GM12878 (cell line): Measurements from ENCODE around the gene TMEM106A.

ENCODE experiments used
- ATF2 ChIP-seq: IDR thresholded peaks from 2 replicates; pipeline ENCODE4 v1.6.1; 2012; ENCODE audit warnings: low read length, inconsistent platforms
- BCL3 ChIP-seq: IDR thresholded peaks from 2 replicates; pipeline ENCODE4 v1.6.1; 2011; ENCODE audit warnings: borderline replicate concordance, low read depth, mild to moderate bottlenecking, moderate library complexity, low read length; ENCODE audit not compliant: insufficient read depth, poor library complexity, severe bottlenecking
- CTCF ChIP-seq, 3 experiments: IDR thresholded peaks in 2 of 3; conservative IDR thresholded peaks in 1 of 3; 2 replicates each; pipeline ENCODE4 v1.5.1; 2011; ENCODE audit warnings: low read depth in 3 of 3, low read length in 3 of 3, mild to moderate bottlenecking in 3 of 3, control low read depth in 2 of 3, moderate library complexity in 2 of 3, inconsistent platforms in 1 of 3, mixed read lengths in 1 of 3; ENCODE audit not compliant: control insufficient read depth in 2 of 3, insufficient read depth in 1 of 3; ENCODE audit errors: extremely low read depth in 1 of 3
- ELK1 ChIP-seq: IDR thresholded peaks from 2 replicates; pipeline ENCODE4 v1.6.1; 2012; ENCODE audit warnings: low read depth, low read length, improper control_type of control experiment
- KLF5 ChIP-seq: fragments of 450-650 bp; IDR thresholded peaks from 2 replicates; pipeline ENCODE4 v1.6.1; 2014; ENCODE audit warnings: mild to moderate bottlenecking; ENCODE audit not compliant: partially characterized antibody
- NFIC ChIP-seq: IDR thresholded peaks from 2 replicates; pipeline ENCODE4 v1.6.1; 2012; ENCODE audit warnings: low read depth, mild to moderate bottlenecking, inconsistent platforms, low read length, moderate library complexity
- POLR2AphosphoS5 ChIP-seq: IDR thresholded peaks from 2 replicates; pipeline ENCODE4 v1.6.1; 2011; ENCODE audit warnings: mild to moderate bottlenecking, low read length, inconsistent platforms
- RELA ChIP-seq: fragments of 450-650 bp; IDR thresholded peaks from 2 replicates; pipeline ENCODE4 v1.8.0; 2014; ENCODE audit warnings: borderline replicate concordance; ENCODE audit not compliant: partially characterized antibody
- REST ChIP-seq: IDR thresholded peaks from 2 replicates; pipeline ENCODE4 v1.6.1; 2012; ENCODE audit warnings: mild to moderate bottlenecking, low read depth, low read length
- SIN3A ChIP-seq: IDR thresholded peaks from 2 replicates; pipeline ENCODE4 v1.6.1; 2012; ENCODE audit warnings: low read depth, low read length, improper control_type of control experiment
- SREBF2 ChIP-seq: IDR thresholded peaks from 2 replicates; pipeline ENCODE4 v1.6.1; 2012; ENCODE audit warnings: mild to moderate bottlenecking, low read length
- YY1 ChIP-seq: IDR thresholded peaks from 2 replicates; pipeline ENCODE4 v1.6.1; 2011; ENCODE audit warnings: low read depth, mild to moderate bottlenecking, low read length

- TF ChIP-seq KLF5 (no peak), CTCF (IDR thresholded peaks at IDR 0.05 in 2 of 3, conservative IDR thresholded peaks at IDR 0.05 in 1 of 3; ENCODE audit: control insufficient read depth in 2 of 3, extremely low read depth in 1 of 3, insufficient read depth in 1 of 3, low read depth in 3 of 3, low read length in 3 of 3) (no peak), BCL3 (no peak), NFIC (no peak), ELK1 (no peak), YY1 (no peak), RELA (no peak), SREBF2 (no peak), SIN3A (no peak), REST (no peak), ATF2 (no peak), POLR2AphosphoS5 (no peak)
These were observed 7.3 kb downstream of the TMEM106A start for GRCh38 chr17:43219001-43219400.
